Astrocyte (in vitro differentiated cells and primary cell): ENCODE data around the gene SFMBT2. TPM values are rescaled to one million over a fixed set of nuclear protein-coding genes. Genes with fewer than 3 reads are reported as not detected.

Experiments
- DNase-seq: peaks from one replicate; pipeline ENCODE4 v3.0.0-alpha.2; 2010; ENCODE audit warnings: low read depth
- FAIRE-seq: peaks from 2 replicates; lab custom pipeline; 2011; peaks lifted over from hg19 to GRCh38; lab: Jason Lieb, UNC
- H2AFZ ChIP-seq: 2 replicates; pipeline ENCODE4 v1.6.0; 2012; ENCODE audit warnings: low read depth, low read length, inconsistent platforms
- H3K27ac ChIP-seq: 2 replicates; pipeline ENCODE4 v1.5.1; 2011; ENCODE audit warnings: low read depth, low read length, inconsistent platforms
- H3K27me3 ChIP-seq: 2 replicates; pipeline ENCODE4 v1.6.0; 2011; ENCODE audit warnings: low read length, inconsistent platforms; ENCODE audit not compliant: insufficient read depth
- H3K36me3 ChIP-seq: 2 replicates; pipeline ENCODE4 v1.5.1; 2011; ENCODE audit warnings: low read length, inconsistent platforms; ENCODE audit not compliant: insufficient read depth
- H3K4me1 ChIP-seq: 2 replicates; pipeline ENCODE4 v1.5.1; 2011; ENCODE audit warnings: low read length, inconsistent platforms; ENCODE audit not compliant: insufficient read depth
- H3K4me2 ChIP-seq: 2 replicates; pipeline ENCODE4 v1.6.0; 2012; ENCODE audit warnings: low read length, inconsistent platforms
- H3K4me3 ChIP-seq: 2 replicates; pipeline ENCODE4 v1.5.1; 2011; ENCODE audit warnings: low read depth, mild to moderate bottlenecking, low read length, inconsistent platforms; ENCODE audit not compliant: insufficient read depth
- H3K79me2 ChIP-seq: 2 replicates; pipeline ENCODE4 v1.6.0; 2012; ENCODE audit warnings: mild to moderate bottlenecking, low read length, inconsistent platforms; ENCODE audit not compliant: insufficient read depth
- H3K9ac ChIP-seq: 2 replicates; pipeline ENCODE4 v1.6.0; 2012; ENCODE audit warnings: mild to moderate bottlenecking, low read length, inconsistent platforms
- H3K9me3 ChIP-seq: 2 replicates; pipeline ENCODE4 v1.5.1; 2012; ENCODE audit warnings: low read depth, mild to moderate bottlenecking, low read length, inconsistent platforms; ENCODE audit not compliant: insufficient read depth
- H4K20me1 ChIP-seq: 2 replicates; pipeline ENCODE4 v1.6.0; 2012; ENCODE audit warnings: low read length, inconsistent platforms; ENCODE audit not compliant: insufficient read depth
- H3K27ac Mint-ChIP-seq: one replicate; pipeline ENCODE4 v1.8.0; 2021; ENCODE audit warnings: mild to moderate bottlenecking, mixed read lengths; ENCODE audit not compliant: unreplicated experiment
- H3K27me3 Mint-ChIP-seq: one replicate; pipeline ENCODE4 v1.8.0; 2021; ENCODE audit warnings: low read depth, mixed read lengths; ENCODE audit not compliant: unreplicated experiment
- H3K36me3 Mint-ChIP-seq: one replicate; pipeline ENCODE4 v1.8.0; 2021; ENCODE audit warnings: low read depth, mixed read lengths; ENCODE audit not compliant: unreplicated experiment
- H3K4me1 Mint-ChIP-seq: one replicate; pipeline ENCODE4 v1.8.0; 2021; ENCODE audit warnings: low read depth, mixed read lengths; ENCODE audit not compliant: unreplicated experiment
- H3K4me3 Mint-ChIP-seq: one replicate; pipeline ENCODE4 v1.8.0; 2021; ENCODE audit warnings: mild to moderate bottlenecking, moderate library complexity, mixed read lengths; ENCODE audit not compliant: unreplicated experiment
- H3K9me3 Mint-ChIP-seq: one replicate; pipeline ENCODE4 v1.8.0; 2021; ENCODE audit warnings: mild to moderate bottlenecking, mixed read lengths; ENCODE audit not compliant: unreplicated experiment
- CTCF ChIP-seq: IDR thresholded peaks from 2 replicates; pipeline ENCODE4 v1.5.1; 2011; ENCODE audit warnings: low read depth, mild to moderate bottlenecking, inconsistent platforms, low read length, moderate library complexity; ENCODE audit not compliant: insufficient read depth
- EZH2 ChIP-seq: IDR thresholded peaks from 2 replicates; pipeline ENCODE4 v1.6.1; 2012; ENCODE audit warnings: mild to moderate bottlenecking, low read length, inconsistent platforms; ENCODE audit not compliant: insufficient read depth
- total RNA-seq: library from RNA; stranded (reverse); gene quantifications from 2 replicates; pipeline ENCODE4 v1.2.1, GENCODE V29; 2021

SFMBT2 gene
- total RNA-seq, 1 donor from 2014 or later, result 3.9 TPM

GRCh38 chr10:7255517-7255916, 155.3 kb downstream of the SFMBT2 start:
- Histone ChIP-seq H3K27ac (no peak overlapping the region), H3K36me3 (no peaks in the 10 kb centered on the region), H3K9me3 (no peaks in the 10 kb centered on the region), H3K79me2 (no peaks in the 10 kb centered on the region), H2AFZ (no peak overlapping the region), H3K4me2 (no peak overlapping the region), H3K9ac (no peak overlapping the region), H3K4me3 (no peak overlapping the region), H3K27me3 (no peaks in the 10 kb centered on the region), H4K20me1 (no peaks in the 10 kb centered on the region), H3K4me1 (peaks cover 15% of the 10 kb centered on the region)
- no peak overlapping the region for H3K27ac Mint-ChIP-seq
- FAIRE-seq (no peak), DNase-seq (no peak)
- H3K9me3 Mint-ChIP-seq, result no peaks in the 10 kb centered on the region
- H3K27me3 Mint-ChIP-seq, result no peaks in the 10 kb centered on the region
- H3K36me3 Mint-ChIP-seq, result peaks cover 1% of the 10 kb centered on the region
- no peak for TF ChIP-seq CTCF
- no peak for TF ChIP-seq EZH2
- no peak overlapping the region for H3K4me3 Mint-ChIP-seq
- peaks cover 8% of the 10 kb centered on the region for H3K4me1 Mint-ChIP-seq

GRCh38 chr10:7251696-7252465, 159.0 kb downstream of the SFMBT2 start:
- no peak overlapping the region for H3K4me2 ChIP-seq
- no peaks in the 10 kb centered on the region for H3K9me3 ChIP-seq
- no peaks in the 10 kb centered on the region for H3K27me3 Mint-ChIP-seq
- H3K4me1 Mint-ChIP-seq, result peaks cover 2% of the 10 kb centered on the region
- FAIRE-seq (no peak), DNase-seq (no peak)
- no peak overlapping the region for H2AFZ ChIP-seq
- H3K9me3 Mint-ChIP-seq, result no peaks in the 10 kb centered on the region
- H4K20me1 ChIP-seq, result no peaks in the 10 kb centered on the region
- no peak overlapping the region for H3K4me3 Mint-ChIP-seq
- H3K9ac ChIP-seq, result no peak overlapping the region
- TF ChIP-seq EZH2, result no peak
- no peak for TF ChIP-seq CTCF
- no peak overlapping the region for H3K27ac Mint-ChIP-seq
- H3K36me3 ChIP-seq, result no peaks in the 10 kb centered on the region
- no peaks in the 10 kb centered on the region for H3K4me1 ChIP-seq
- H3K79me2 ChIP-seq, result no peaks in the 10 kb centered on the region
- H3K4me3 ChIP-seq, result no peak overlapping the region
- peaks cover 1% of the 10 kb centered on the region for H3K36me3 Mint-ChIP-seq
- no peak overlapping the region for H3K27ac ChIP-seq
- H3K27me3 ChIP-seq, result no peaks in the 10 kb centered on the region

GRCh38 chr10:7250236-7250635, 160.6 kb downstream of the SFMBT2 start:
- no peak overlapping the region for H3K9ac ChIP-seq
- DNase-seq, result no peak
- Mint-ChIP-seq H3K9me3 (no peaks in the 10 kb centered on the region), H3K36me3 (peaks cover 1% of the 10 kb centered on the region), H3K4me3 (no peak overlapping the region), H3K27me3 (no peaks in the 10 kb centered on the region), H3K27ac (no peak overlapping the region), H3K4me1 (peaks cover 2% of the 10 kb centered on the region)
- H3K9me3 ChIP-seq, result no peaks in the 10 kb centered on the region
- no peak overlapping the region for H2AFZ ChIP-seq
- H3K27me3 ChIP-seq, result no peaks in the 10 kb centered on the region
- H3K4me3 ChIP-seq, result no peak overlapping the region
- TF ChIP-seq EZH2 (no peak), CTCF (no peak)
- H3K36me3 ChIP-seq, result no peaks in the 10 kb centered on the region
- no peak for FAIRE-seq
- H3K4me1 ChIP-seq, result no peaks in the 10 kb centered on the region
- H3K79me2 ChIP-seq, result no peaks in the 10 kb centered on the region
- no peaks in the 10 kb centered on the region for H4K20me1 ChIP-seq
- no peak overlapping the region for H3K27ac ChIP-seq
- no peak overlapping the region for H3K4me2 ChIP-seq
